ENCODE data around the gene PROM2.

The PROM2 gene

GRCh38 chr2:95326433-95327140, 52.3 kb downstream of the PROM2 start:
- TF ChIP-seq, protein P1, sequence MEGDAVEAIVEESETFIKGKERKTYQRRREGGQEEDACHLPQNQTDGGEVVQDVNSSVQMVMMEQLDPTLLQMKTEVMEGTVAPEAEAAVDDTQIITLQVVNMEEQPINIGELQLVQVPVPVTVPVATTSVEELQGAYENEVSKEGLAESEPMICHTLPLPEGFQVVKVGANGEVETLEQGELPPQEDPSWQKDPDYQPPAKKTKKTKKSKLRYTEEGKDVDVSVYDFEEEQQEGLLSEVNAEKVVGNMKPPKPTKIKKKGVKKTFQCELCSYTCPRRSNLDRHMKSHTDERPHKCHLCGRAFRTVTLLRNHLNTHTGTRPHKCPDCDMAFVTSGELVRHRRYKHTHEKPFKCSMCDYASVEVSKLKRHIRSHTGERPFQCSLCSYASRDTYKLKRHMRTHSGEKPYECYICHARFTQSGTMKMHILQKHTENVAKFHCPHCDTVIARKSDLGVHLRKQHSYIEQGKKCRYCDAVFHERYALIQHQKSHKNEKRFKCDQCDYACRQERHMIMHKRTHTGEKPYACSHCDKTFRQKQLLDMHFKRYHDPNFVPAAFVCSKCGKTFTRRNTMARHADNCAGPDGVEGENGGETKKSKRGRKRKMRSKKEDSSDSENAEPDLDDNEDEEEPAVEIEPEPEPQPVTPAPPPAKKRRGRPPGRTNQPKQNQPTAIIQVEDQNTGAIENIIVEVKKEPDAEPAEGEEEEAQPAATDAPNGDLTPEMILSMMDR (IDR thresholded peaks at IDR 0.05; ENCODE audit: unreplicated experiment in 3 of 3): no peak
- H3K9me3 Mint-ChIP-seq: no peaks in the 10 kb centered on the region
- peaks cover 4% of the 10 kb centered on the region for H3K27me3 Mint-ChIP-seq (ENCODE audit: low read depth)
- H3K27ac Mint-ChIP-seq: no peak overlapping the region
- no peaks in the 10 kb centered on the region for H3K36me3 Mint-ChIP-seq (ENCODE audit: low read depth)
- H3K4me1 Mint-ChIP-seq: peaks cover 9% of the 10 kb centered on the region
- no peak overlapping the region for H3K4me3 Mint-ChIP-seq

DNA sequence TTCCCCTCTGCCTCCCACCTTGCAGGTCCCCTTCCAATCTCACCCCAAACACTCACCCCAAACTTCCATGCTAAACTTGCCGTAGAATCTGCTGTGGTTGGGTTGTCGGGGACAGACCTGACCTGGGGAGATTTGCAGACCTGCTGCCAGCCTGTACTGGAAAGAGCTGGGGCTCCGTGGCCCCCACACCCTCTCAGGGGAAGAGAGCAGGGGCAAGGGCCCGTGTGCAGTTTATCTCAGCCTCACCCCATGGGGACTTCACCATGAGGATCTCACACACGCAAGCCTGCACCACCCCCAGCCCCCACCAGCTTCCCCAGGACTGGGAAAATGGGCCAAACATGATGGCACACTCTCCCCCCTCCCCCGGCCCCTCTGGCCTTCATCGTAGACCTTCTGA, 53.6 kb downstream of the PROM2 start:
- Mint-ChIP-seq H3K36me3 (ENCODE audit: low read depth) (no peaks in the 10 kb centered on the region), H3K27me3 (ENCODE audit: low read depth) (no peaks in the 10 kb centered on the region), H3K27ac (no peak overlapping the region), H3K4me1 (peaks cover 9% of the 10 kb centered on the region), H3K4me3 (no peak overlapping the region), H3K9me3 (no peaks in the 10 kb centered on the region)
- TF ChIP-seq, protein P1 (IDR thresholded peaks at IDR 0.05; ENCODE audit: unreplicated experiment in 3 of 3): no peak

DNA sequence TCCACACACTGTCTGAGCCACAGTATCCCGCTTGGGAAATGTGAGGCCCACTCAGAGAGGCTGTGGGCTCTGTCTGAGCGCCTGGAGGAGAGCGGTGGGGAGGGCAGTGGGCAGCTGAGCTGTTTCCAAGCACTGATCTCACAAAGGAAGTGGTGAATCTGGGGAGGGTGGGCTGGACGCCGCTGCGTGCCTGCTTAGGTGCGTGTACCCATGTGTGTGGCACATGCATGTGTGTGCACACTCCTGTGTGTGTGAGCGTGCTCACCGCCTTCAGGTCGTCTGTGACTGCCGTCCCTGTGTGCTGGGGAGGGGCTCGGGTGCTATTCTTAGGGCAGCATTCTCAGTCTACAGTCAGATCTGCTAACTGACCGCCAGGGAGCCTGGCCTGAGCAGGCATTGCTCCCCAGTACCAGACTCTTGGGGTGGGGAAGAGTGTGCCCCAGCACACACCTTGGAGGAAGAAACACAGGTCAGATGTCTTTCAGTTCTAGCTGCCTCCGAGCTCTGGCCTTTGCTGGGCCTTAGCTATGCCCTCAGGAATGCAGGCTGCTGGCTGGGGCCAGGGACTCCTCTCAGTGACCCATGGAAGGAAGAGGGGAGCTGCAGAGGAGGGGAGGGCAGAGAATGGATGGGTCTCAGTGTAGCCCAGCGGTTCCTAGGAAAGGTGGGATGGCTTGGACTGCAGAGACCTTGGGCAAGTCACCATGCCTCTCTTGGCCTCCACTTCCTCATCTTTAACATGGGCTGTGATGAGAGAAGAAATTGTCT, 54.3 kb downstream of the PROM2 start:
- H3K27ac Mint-ChIP-seq: no peak overlapping the region
- H3K36me3 Mint-ChIP-seq (ENCODE audit: low read depth): no peaks in the 10 kb centered on the region
- H3K9me3 Mint-ChIP-seq: no peaks in the 10 kb centered on the region
- H3K4me3 Mint-ChIP-seq: no peak overlapping the region
- TF ChIP-seq, protein P1 (IDR thresholded peaks at IDR 0.05; ENCODE audit: unreplicated experiment in 3 of 3): no peak
- no peaks in the 10 kb centered on the region for H3K27me3 Mint-ChIP-seq (ENCODE audit: low read depth)
- peaks cover 9% of the 10 kb centered on the region for H3K4me1 Mint-ChIP-seq

- no peaks in the 10 kb centered on the region for H3K36me3 Mint-ChIP-seq (ENCODE audit: low read depth)
- no peak overlapping the region for H3K4me3 Mint-ChIP-seq
- no peak overlapping the region for H3K27ac Mint-ChIP-seq
- H3K4me1 Mint-ChIP-seq: peaks cover 17% of the 10 kb centered on the region
- H3K9me3 Mint-ChIP-seq: no peaks in the 10 kb centered on the region
- peaks cover 8% of the 10 kb centered on the region for H3K27me3 Mint-ChIP-seq (ENCODE audit: low read depth)
- TF ChIP-seq, protein P1 (IDR thresholded peaks at IDR 0.05; ENCODE audit: unreplicated experiment in 3 of 3): no peak
Measured at GRCh38 chr2:95329401-95329800, 55.2 kb downstream of the PROM2 start.

DNA sequence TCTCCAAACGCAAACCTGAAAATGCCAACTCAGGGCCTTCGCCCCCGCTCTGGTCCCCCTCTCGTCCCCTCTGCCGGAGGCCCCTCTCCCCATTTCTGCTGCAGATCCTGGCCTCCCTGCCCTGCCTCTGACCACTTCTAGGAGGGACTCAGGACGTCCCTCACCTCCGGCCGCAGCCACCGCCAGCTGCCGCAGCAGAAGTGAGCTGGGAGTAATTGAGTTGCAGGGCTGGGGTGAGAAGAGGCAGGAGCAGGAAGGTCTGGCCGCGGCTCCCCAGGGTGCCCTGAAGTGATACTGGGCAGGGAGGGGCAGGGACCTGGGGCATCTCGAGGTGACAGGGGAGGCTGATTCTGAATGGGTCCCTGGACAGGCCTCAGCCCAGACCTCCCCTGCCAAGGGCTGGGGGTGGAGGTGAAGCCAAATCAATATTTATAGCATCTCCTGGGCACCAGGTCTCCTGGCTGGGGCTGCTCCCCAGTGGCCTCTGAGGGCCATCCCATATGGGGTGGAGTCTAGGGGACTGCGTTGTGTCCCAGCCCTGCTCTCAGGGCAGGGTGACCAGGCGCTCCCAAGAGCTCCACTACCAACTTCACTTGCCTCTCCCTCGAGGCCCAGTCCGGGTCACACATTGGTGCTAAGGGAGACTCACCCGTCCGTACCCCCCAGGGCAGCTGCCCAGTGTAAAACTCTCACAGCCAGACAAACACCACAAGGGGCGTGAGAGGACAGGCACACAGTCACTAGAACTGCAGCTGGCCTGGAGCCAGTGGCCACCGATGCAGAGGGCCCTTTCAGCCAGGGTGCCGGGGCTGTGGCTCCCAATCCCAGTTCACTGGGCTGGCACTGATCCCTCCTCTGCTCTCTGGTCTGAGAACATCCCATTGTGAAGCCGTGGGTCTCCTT, 55.9 kb downstream of the PROM2 start:
- TF ChIP-seq, protein P1 (IDR thresholded peaks at IDR 0.05; ENCODE audit: unreplicated experiment in 3 of 3): no peak
- peaks cover 18% of the 10 kb centered on the region for H3K4me1 Mint-ChIP-seq

More for the DNA sequence above, 55.9 kb downstream of the PROM2 start:
- Mint-ChIP-seq H3K27me3 (ENCODE audit: low read depth) (peaks cover 8% of the 10 kb centered on the region), H3K4me3 (no peak overlapping the region), H3K27ac (peak overlapping the region in 2 of 3 experiments; percentile 6), H3K36me3 (ENCODE audit: low read depth) (no peaks in the 10 kb centered on the region), H3K9me3 (no peaks in the 10 kb centered on the region)
